ENCODE data around the gene SIDT1.
"Not testable (repeated sequence)": the region's sequence is repeated elsewhere in the genome, so short reads cannot be mapped to it uniquely, and the experiment has no call there.

Gene SIDT1

DNA sequence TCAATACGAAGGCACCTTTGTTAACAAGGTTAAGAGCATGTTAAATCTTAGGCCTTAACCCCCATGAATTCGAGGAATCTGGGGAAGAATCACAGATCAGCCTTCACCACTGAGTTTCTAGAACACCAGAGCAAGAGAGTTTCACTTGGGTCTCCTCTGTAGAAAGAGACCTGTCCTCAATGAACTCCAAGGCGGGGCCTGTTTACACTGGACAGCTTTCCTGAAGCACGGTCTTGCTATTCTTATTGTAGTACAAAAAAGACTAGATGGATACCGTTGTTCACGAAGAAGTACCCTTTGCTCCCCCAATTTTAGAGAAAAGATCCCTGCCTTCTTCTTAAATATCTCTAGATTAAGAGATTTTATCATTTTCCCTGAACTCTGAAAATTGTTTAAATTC is 99.2 kb downstream of the SIDT1 start:
- DNase-seq (ENCODE audit: low read depth, low spot score): no peak

DNA sequence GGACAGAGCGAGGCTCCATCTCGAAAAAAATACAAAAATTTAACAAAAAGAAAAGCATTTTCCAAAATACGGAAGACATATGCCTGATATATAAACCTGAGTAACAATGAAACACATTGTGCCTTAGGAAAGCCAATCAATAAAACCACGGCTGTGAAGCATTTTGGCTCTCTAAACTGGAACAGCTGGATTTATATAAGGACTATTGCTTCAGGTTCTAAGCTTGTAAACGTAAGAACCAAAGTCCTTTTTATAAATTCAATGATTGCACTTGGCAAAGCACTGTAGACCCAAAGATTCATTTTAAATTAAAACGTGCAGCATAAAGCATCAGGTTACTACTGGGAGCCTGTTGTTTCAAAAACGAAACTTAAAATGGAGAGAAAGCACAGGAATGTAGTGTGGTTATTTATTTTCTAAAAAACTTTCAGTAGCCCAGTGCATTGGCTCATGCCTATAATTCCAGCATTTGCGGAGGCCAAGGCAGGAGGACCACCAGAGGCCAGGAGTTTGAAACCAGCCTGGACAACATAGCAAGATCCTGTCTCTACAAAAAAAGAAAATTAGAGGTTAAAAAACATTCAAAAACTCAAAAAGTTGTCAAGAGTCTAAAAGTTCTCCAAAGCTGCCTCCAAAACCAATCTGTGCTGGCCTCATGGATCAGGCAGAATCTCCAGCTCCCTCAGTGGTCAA is 102.6 kb downstream of the SIDT1 start:
- DNase-seq (ENCODE audit: low read depth, low spot score): no peak

DNA sequence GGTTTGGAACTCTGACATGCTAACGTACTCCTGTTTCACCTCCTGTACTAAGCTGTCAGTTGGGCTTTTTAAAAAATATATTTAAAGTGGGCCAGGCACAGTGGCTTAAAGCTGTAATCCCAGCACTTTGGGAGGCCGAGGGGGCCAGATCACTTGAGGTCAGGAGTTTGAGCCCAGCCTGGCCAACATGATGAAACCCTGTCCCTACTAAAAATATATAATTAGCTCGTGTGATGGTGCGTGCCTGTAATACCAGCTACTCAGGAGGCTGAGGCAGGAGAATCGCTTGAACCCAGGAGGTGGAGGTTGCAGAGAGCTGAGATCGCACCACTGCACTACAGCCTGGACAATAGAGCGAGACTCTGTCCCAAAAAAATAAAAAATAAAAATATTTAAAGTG is 103.7 kb downstream of the SIDT1 start:
- not testable (repeated sequence) for DNase-seq (ENCODE audit: low read depth, low spot score)

DNA sequence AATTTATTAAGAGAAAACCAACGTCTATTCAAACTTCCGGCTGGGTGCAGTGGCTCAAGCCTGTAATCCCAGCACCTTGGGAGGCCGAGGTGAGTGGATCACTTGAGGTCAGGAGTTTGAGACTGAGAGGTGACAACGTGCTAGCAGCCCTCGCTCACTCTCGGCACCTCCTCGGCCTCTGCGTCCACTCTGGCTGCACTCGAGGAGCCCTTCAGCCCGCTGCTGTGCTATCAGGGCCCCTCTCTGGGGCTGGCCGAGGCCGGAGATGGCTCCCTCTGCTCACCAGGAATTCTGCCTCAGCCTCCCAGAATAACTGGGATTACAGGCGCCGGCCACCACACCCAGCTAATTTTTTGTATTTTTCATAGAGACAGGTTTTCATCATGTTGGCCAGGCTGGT is 105.4 kb downstream of the SIDT1 start:
- DNase-seq (ENCODE audit: low read depth, low spot score): no peak

DNA sequence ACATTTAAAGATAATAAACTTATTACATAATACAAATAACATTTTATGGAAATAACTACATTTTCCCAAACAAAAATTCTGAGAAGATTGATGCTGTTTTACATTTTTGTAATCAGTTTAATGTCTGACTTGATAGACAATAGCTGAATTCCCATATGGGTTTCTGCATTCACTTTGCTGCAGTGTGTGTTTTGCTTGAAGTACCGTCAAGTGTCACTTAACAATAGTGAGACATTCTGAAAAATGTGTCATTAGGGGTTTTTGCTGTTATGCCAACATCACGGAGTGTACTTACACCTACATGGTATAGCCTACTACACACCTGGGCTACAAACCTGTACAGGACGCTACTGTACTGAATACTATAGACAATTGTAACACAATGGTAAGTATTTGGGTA is 106.6 kb downstream of the SIDT1 start:
- no peak for DNase-seq (ENCODE audit: low read depth, low spot score)

DNA sequence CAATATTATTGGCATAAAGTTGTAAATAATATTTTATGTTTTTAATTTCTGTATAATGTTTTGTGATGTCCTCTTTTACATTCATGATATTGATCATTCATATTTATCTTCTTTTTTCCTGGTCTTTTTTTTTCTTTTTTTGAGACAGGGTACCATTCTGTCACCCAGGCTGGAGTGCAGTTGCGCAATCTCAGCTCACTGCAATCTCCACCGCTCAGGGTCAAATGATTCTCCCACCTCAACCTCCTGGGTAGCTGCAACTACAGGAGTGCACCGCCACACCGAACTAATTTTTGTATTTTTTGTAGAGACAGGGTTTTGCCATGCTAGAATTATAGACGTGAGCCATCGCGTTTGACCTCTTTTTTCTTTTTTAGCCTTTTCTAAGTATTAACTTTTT is 111.2 kb downstream of the SIDT1 start:
- DNase-seq (ENCODE audit: low read depth, low spot score): no peak

DNA sequence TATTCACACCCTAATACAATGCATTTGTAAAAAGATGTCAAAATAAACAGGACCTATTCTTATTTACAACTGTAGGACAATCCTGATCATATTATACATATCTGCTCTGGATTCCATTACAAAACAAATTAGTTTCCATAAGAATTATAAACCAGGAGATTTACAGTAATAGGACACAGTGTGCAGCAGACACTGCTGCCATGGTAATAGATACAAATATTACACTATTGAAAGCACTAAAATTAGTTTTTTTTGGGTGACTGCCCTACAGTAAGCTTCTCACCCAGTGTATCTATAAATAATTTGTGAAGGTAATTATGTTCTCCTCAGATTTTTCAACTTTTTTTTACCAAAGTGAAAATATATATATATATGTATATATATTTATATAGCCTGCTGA is 116.2 kb downstream of the SIDT1 start:
- DNase-seq (ENCODE audit: low read depth, low spot score): no peak

DNA sequence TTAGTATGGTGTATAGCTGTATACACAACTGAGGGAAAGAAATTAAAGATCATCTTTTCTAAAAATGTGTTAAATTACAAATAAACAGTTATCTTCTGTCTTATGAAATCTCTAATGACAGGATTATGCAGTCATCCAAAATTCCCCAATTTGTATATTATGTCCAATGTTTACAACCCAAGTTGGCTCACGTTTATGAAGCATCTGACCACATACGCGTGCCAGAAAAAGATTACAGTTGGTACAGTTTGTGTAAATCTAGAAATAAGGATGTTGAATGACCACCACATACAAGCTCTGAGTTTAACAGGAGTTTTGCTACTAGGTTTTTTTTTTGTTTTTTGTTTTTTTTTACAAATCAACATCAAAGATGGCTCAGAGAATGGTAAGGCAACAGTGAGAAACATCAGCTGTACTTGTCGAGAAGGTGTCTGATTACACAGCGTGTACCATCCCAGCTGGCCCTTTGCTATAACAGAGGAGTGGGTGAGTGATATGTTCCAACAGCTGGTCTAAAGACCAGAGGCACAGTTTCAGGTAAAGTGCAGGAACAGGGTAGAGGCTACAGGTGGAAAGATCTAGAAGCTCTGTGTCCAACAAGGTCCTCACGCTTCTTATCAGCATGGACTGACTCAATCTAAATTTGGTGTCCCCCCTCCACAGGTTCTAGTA is 117.0 kb downstream of the SIDT1 start:
- DNase-seq (ENCODE audit: low read depth, low spot score): no peak

DNA sequence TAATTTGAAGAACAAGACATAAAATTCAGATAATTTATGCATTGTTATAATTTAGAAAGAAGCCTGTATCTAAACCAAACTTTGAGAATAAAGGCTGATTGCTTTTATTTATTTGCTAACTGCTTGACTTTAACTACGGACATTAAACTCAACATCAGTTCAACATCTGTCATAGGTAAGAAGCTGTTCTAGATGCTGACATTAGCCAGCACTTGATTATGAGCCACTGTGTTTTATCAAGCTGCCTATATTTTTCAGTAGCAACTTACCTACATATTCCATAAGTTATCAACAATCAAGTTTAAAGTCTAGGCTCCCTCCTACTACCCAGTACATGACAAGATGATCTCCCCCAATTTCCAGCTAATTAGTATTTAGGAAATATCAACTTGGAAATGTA is 122.0 kb downstream of the SIDT1 start:
- DNase-seq (ENCODE audit: low read depth, low spot score): no peak

DNA sequence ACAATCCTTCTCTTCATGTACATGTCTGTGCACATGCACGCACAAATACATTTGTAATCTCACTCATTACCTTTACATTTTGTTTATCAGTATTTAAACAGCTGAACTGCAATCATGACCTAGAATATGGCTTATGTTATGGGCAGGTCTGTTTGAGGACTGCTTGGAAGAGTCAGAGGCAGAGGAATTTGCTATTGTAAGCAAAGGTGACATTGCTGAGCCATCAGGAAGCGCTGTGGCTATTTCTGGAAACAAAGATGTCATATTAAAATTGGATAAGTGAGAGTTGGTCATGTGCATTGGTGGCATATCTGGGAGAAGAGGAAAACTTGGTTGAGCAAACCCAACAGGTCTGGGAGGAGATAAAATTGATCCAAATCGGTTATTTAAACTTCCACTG is 122.5 kb downstream of the SIDT1 start:
- DNase-seq (ENCODE audit: low read depth, low spot score): no peak

DNA sequence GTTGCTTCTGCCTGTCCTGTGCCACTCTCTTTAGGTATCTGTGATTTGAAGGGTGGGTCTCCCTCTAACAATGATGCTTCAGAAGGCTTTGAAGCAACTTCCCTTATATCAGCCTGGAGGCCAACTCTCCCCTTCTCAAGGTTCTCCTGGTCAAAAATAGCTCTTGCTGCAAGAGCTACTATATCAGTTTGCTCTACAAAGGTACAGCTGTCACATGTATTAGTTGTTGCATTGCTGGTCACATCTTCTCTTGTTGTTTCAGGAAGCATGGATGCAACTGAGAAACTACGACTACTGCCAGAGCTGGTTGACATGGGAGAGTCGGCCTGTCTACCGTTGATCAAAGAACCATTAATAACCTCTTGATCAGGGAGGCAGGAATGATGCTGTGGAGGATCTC is 125.8 kb downstream of the SIDT1 start:
- DNase-seq (ENCODE audit: low read depth, low spot score): no peak

DNA sequence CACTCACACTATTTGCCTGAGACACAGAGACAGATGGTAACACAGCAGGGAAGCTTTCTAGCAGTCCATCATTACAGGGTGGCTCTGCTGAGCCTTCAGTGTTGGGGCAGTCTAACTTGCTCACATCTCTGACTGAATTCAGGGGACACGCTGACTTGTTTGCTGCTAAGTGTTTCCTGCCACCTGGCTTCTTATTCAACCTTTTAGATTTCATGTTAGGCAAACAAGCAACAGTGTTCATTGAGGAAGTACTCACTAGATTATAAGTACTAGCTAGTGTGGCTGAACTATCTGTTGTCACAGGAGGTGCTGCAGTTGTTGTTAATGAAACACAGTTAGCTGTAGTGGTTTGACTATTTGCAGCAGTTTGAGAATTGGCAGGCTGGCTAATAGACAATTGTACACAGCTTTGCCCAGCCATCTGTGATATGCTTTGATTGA is 126.8 kb downstream of the SIDT1 start:
- no peak for DNase-seq (ENCODE audit: low read depth, low spot score)

DNA sequence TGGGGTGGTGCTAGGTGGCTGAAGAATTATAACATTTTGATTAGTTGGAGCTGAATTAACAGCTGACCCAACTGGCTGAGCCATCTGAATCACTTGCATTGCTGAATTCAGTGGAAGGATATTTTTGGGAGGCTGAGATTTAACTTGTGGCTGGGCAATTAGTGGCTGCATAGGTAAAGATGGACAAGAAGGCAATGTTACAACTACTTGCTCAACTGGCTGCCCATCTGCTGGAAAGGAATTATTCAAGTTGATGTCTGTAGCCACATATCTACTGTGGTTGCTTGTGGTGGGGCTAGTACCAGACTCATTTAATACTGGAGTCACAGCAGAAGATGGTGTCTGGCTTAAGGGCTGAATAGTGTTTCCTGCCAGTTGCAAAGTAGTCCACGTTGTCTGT is 127.6 kb downstream of the SIDT1 start:
- no peak for DNase-seq (ENCODE audit: low read depth, low spot score)

DNA sequence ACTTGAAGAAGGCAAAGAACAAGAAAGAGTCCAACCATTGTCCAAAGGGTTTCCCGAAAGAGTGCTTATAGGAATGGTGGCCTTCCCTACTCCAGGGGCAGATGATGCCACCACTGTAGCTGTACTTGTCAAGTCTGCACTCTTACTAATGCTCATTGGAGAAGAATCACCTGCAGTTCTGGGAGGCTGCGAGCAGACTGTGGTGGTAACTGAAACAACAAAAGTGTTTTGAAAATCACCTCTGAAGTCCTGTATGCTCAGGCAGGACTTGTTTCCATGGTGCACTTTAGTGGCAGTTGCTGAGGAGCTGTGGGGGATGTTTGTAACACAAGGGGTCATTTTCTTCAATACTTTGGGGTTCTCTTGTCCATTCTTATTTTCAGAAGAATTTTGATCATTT is 128.1 kb downstream of the SIDT1 start:
- DNase-seq (ENCODE audit: low read depth, low spot score): no peak

DNA sequence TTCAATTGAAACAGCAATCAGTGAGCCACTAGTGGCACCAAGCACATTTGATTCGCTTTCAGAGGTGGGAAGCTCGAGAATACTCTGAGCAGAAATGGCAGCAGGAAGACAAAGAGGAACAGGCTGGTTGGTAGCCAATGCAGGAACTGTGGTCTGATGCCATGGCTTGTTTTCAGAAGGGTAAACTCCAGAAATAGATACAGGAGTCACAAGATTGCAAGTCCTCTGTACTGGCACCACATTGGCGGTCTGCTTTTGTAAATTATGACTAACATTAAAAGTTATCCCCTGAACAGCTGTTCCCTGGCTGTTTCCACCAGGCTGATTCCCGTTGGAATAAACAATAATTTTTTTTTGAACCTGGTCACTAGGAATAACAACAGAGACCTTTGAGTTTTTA is 128.5 kb downstream of the SIDT1 start:
- DNase-seq (ENCODE audit: low read depth, low spot score): no peak

DNA sequence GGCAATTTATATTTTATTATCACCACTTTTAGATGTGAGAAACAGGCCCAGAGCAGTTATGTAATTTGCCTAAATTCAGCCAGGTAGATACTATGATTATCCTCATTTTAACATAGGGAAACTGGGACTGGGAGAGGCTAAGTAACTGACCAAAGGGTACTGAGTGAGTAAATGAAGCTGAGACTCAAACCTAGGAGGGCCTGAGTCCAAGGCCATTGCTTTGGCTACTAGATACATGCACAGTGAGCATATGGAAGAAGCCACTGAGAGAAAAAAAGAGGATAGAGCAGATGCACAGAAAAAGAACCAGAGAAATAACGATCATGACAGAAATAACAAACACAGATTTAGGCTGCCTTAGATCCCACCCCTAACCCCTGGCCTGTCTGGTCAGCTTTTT is 130.5 kb downstream of the SIDT1 start:
- no peak for DNase-seq (ENCODE audit: low read depth, low spot score)

DNA sequence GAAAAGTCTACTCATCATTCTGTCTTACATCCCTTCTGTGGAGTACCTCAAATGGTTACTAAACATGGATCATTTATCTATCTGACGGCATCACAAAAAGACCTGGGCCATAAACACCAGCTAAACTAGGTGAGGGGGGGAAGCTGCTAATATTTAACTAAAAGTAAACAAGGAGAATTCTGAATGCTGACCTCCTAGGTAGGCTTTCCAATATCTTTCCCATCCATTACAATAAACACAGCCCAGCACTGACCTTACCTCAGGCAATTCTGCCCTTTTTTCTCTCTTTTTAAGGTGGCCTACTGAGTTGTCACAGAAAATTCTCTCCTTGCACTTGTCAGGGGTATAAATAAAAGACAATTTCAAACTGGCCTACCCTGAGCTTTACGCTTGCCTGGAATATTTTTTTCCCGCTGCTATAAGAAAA is 131.0 kb downstream of the SIDT1 start:
- no peak for DNase-seq (ENCODE audit: low read depth, low spot score)

DNA sequence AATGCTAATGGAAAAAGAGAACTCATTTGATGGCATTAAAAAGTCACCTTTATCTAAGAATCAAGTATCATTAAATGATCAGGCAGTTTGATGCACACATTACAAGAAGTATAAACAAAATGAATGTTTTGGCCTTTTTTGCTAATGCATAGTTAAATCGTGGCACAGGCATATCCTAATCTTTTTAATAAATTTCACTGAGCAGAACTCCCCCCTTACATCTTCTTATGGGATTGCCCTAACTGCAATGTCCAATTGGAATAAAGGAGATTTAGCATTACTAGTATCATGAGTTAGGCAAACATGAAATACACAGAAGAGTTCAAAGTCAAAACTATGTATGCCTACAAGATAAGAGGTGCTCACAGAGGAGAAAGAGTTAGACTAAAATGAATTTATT is 131.4 kb downstream of the SIDT1 start:
- DNase-seq (ENCODE audit: low read depth, low spot score): no peak

DNA sequence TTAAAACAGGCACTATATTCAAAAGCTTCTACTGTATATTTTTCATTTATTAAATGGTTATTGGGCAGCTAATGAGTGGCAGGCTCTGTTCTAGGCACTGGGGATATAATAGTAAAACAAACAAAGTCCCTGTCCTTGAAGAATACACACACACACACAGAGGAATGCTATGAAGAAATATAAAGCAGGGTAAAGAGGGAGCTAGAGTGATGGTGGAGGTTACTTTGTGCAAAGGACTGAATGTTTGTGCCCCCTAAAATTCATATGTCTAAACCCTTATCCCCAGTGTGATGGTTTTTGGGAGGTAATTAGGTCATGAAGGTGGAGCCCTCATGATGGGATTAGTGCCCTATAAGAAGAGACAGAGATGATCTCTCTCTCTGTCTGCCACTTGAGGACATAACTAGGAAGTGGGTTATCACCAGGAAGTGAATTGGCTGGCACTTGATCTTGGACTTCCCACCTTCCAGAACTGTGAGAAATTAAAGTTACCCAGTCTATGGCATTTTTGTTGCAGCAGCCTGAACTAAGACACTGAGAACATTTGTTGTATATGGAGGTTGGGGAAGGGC is 132.3 kb downstream of the SIDT1 start:
- no peak for DNase-seq (ENCODE audit: low read depth, low spot score)

DNA sequence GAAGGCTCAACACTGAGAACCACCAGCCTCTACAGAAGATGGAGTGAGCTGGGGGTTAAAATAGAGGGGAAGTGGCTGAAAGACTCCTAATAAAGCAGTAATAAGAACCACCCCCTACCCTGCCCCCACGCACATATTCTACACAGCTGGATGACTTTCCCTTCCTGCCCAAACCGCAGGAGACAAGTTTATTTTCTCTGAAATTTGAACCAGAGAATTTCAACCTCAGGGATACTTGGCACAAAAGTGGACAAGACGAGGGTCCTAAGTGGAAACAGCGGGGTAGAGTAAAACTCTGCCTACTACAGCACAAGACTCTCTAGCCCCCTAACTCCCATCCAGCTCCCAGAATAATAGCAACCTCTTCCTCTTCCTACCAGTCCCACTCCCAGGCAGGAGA is 135.7 kb downstream of the SIDT1 start:
- no peak for DNase-seq (ENCODE audit: low read depth, low spot score)

DNA sequence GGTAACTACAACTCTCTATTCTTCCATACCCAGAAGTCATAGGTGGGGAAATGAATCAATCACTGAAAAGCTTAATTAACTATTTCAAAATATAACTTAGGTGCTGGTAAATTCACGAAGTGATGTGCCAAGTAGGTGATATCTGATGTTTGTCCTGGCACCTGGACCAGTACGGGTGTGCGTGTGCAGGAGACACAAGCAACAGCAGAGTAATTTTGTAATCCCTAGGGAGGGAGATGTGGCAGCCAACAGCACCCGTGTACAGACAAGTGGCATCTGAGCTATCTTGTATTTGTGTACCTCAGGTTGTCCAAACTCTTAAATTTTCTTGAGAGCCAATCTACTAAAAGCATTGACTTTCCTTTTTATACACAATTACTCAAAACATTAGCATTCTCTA is 141.2 kb downstream of the SIDT1 start:
- no peak for DNase-seq (ENCODE audit: low read depth, low spot score)

DNA sequence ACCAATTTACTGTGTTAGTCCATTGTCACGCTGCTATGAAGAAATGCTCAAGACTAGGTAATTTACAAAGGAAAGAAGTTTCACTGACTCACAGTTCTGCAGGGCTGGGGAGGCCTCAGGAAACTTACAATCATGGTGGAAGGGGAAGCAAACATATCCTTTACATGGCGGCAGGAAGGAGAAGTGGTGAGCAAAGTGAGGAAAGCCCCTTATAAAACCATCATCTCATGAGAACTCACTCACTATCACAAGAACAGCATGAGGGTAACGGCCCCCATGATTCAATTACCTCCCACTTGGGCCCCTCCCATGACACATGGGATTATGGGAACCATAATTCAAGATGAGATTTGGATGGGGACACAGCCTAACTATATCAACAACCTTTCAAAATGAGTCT is 143.9 kb downstream of the SIDT1 start:
- DNase-seq (ENCODE audit: low read depth, low spot score): no peak

DNA sequence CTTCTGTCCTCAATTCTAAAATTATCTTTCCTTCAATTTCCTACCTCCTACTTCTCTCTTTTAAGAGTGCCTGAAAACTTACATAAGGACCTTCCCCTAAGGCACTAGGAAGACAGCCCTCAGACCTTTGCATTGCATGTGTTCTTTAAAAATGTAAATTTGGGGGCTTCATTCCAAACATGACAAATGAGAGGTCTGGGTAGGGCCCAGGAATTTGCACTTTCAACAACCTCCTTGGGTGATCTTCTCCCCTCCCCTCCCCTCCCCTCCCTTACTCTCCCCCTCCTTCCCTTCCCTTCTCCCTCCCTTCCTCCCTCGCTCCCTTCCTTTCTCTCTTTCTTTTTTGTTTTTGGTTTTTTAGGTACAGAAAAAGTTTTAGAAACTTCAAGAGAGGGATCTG is 145.4 kb downstream of the SIDT1 start:
- DNase-seq (ENCODE audit: low read depth, low spot score): peak; percentile 59

Data from iPS DF 19.7 (cell line).